Sigmoid colon (tissue), 7 donors: ENCODE measurements around the gene TBC1D1. TPM values are rescaled to one million over a fixed set of nuclear protein-coding genes. Genes with fewer than 3 reads are reported as not detected.

ENCODE experiments used
- DNase-seq: peaks from one replicate; pipeline ENCODE4 v3.0.0-alpha.2; 2019
- H3K27ac ChIP-seq, 4 donors: fragments of 200-600 bp; sonication (generic); one replicate each; pipeline ENCODE4 v1.5.1; 2016 to 2019; ENCODE audit warnings: mild to moderate bottlenecking in 1 of 4
- H3K27me3 ChIP-seq, 3 donors: fragments of 200-600 bp; sonication (generic); one replicate each; pipeline ENCODE4 v1.5.1; 2019; ENCODE audit warnings: mild to moderate bottlenecking in 1 of 3
- H3K36me3 ChIP-seq, 4 donors: fragments of 200-600 bp; sonication (generic); one replicate each; pipeline ENCODE4 v1.5.1; 2016 to 2019
- H3K4me1 ChIP-seq, 4 donors: fragments of 200-600 bp; sonication (generic); one replicate each; pipeline ENCODE4 v1.5.1; 2017 to 2019
- H3K4me3 ChIP-seq, 4 donors: fragments of 200-600 bp; sonication (generic); one replicate each; pipeline ENCODE4 v1.5.1; 2017 to 2019; ENCODE audit warnings: mild to moderate bottlenecking in 2 of 4, moderate library complexity in 1 of 4
- H3K9me3 ChIP-seq, 4 donors: fragments of 200-600 bp in 3 of 4; sonication (generic) in 3 of 4; one replicate each; pipeline versions ENCODE4 v1.5.1 to v1.6.1; 2013 to 2019
- CTCF ChIP-seq, 4 experiments: fragments of 450-650 bp in 3 of 4; fragments of 200-600 bp in 1 of 4; IDR thresholded peaks; one replicate each; pipeline ENCODE4 v1.5.1; 2016 to 2019; ENCODE audit warnings: antibody characterized with exemption in 4 of 4, mild to moderate bottlenecking in 3 of 4, moderate library complexity in 2 of 4
- EP300 ChIP-seq, 4 donors: sonication (generic); formaldehyde crosslinking; IDR thresholded peaks; one replicate each; pipeline ENCODE4 v1.6.1; 2017; ENCODE audit warnings: antibody characterized with exemption in 4 of 4
- POLR2A ChIP-seq, 2 donors: fragments of 450-650 bp; IDR thresholded peaks; one replicate each; pipeline ENCODE4 v1.6.1; 2016; ENCODE audit warnings: antibody characterized with exemption in 2 of 2, mild to moderate bottlenecking in 2 of 2, moderate library complexity in 2 of 2
- POLR2AphosphoS5 ChIP-seq, 4 donors: sonication (generic); formaldehyde crosslinking; IDR thresholded peaks; one replicate each; pipeline ENCODE4 v1.6.1; 2017; ENCODE audit warnings: antibody characterized with exemption in 4 of 4
- WGBS, 2 donors: extraction: QIAGEN DNeasy Blood & Tissue Kit; methylation state at CpG; one replicate each; pipeline ENCODE4 v1.1.7; 2013; 5-methylcytosine and 5-hydroxymethylcytosine counted together
- intact Hi-C: fragments of 100-400 bp; cut with DNase I; formaldehyde crosslinking; loops from one replicate; pipeline ENCODE4 v1.15.1; 2023
- polyA plus RNA-seq, 3 donors: library from polyadenylated mRNA; stranded (reverse); fragments of 200-250 nt; gene quantifications; one replicate each; pipeline ENCODE4 v1.2.3, GENCODE V29; 2013
- total RNA-seq, 4 donors: library from RNA; depleted of rRNA; stranded (reverse); fragments of >200 nt; gene quantifications; one replicate each; pipeline ENCODE4 v1.1.0, GENCODE V29; 2016
- donor health status: healthy with polysubstance abuse.
- donor health status: Bipolar disorder and iron deficiency.
- donor health status: healthy.

The TBC1D1 gene
- total and polyA plus RNA-seq, 7 donors = 31.2 to 450 (median 253) TPM

- H3K27ac ChIP-seq = peak overlapping the region in 1 of 4 donors; percentile 73
- WGBS, 2 donors = 95% methylated on average over 6 of the region's 6 CpGs
- H3K27me3 ChIP-seq = no peaks in the 10 kb centered on the region
- no peaks in the 10 kb centered on the region for H3K36me3 ChIP-seq
- intact Hi-C loops = no loop called here
- H3K4me3 ChIP-seq = no peak overlapping the region
- H3K4me1 ChIP-seq = peaks cover 0 to 43% (median 12%) of the 10 kb centered on the region in 4 donors
- TF ChIP-seq CTCF (IDR thresholded peaks at IDR 0.05) (no peak), EP300 (IDR thresholded peaks at IDR 0.05) (no peak), POLR2AphosphoS5 (IDR thresholded peaks at IDR 0.05) (no peak)
- no peak for DNase-seq
- no peaks in the 10 kb centered on the region for H3K9me3 ChIP-seq
Measured at GRCh38 chr4:38151873-38152272, 261.0 kb downstream of the TBC1D1 start.

- peaks cover 0 to 43% (median 12%) of the 10 kb centered on the region in 4 donors for H3K4me1 ChIP-seq
- no peak overlapping the region for H3K4me3 ChIP-seq
- no peak for TF ChIP-seq CTCF (IDR thresholded peaks at IDR 0.05)
- TF ChIP-seq POLR2A (IDR thresholded peaks at IDR 0.05) = no peak
- TF ChIP-seq EP300 (IDR thresholded peaks at IDR 0.05) = no peak
- no peak for TF ChIP-seq POLR2AphosphoS5 (IDR thresholded peaks at IDR 0.05)
- H3K27me3 ChIP-seq = no peaks in the 10 kb centered on the region
- 82 to 91% methylated on average over 1 of the region's 1 CpG for WGBS, 2 donors
- intact Hi-C loops = no loop called here
- peak overlapping the region in 1 of 4 donors; percentile 73 for H3K27ac ChIP-seq
- H3K9me3 ChIP-seq = no peaks in the 10 kb centered on the region
- DNase-seq = no peak
- no peaks in the 10 kb centered on the region for H3K36me3 ChIP-seq
Measured at GRCh38 chr4:38152305-38152704, 261.4 kb downstream of the TBC1D1 start.

GRCh38 chr4:38152721-38153386, 262.0 kb downstream of the TBC1D1 start:
- TF ChIP-seq EP300 (IDR thresholded peaks at IDR 0.05) (no peak), POLR2AphosphoS5 (IDR thresholded peaks at IDR 0.05) (no peak), POLR2A (IDR thresholded peaks at IDR 0.05) (no peak), CTCF (IDR thresholded peaks at IDR 0.05) (no peak)
- intact Hi-C loops = no loop called here
- Histone ChIP-seq H3K4me1 (peaks cover 0 to 43% (median 12%) of the 10 kb centered on the region in 4 donors), H3K36me3 (no peaks in the 10 kb centered on the region), H3K9me3 (no peaks in the 10 kb centered on the region), H3K27ac (peak overlapping the region in 1 of 4 donors; percentile 73), H3K4me3 (no peak overlapping the region), H3K27me3 (no peaks in the 10 kb centered on the region)
- 90% methylated on average over 7 of the region's 7 CpGs for WGBS, 2 donors
- no peak for DNase-seq

- H3K4me1 ChIP-seq = peaks cover 0 to 43% (median 12%) of the 10 kb centered on the region in 4 donors
- WGBS, 2 donors = 80 to 86% methylated on average over 2 of the region's 2 CpGs
- no peak for TF ChIP-seq EP300 (IDR thresholded peaks at IDR 0.05)
- TF ChIP-seq CTCF (IDR thresholded peaks at IDR 0.05) = no peak
- TF ChIP-seq POLR2AphosphoS5 (IDR thresholded peaks at IDR 0.05) = no peak
- TF ChIP-seq POLR2A (IDR thresholded peaks at IDR 0.05) = no peak
Measured at GRCh38 chr4:38153387-38153760, 262.5 kb downstream of the TBC1D1 start.

GRCh38 chr4:38154252-38154651, 263.4 kb downstream of the TBC1D1 start:
- H3K4me1 ChIP-seq = peaks cover 0 to 42% (median 12%) of the 10 kb centered on the region in 4 donors

More at GRCh38 chr4:38153387-38153760, 262.5 kb downstream of the TBC1D1 start:
- no peak overlapping the region for H3K27ac ChIP-seq
- intact Hi-C loops = no loop called here
- no peaks in the 10 kb centered on the region for H3K36me3 ChIP-seq
- no peaks in the 10 kb centered on the region for H3K27me3 ChIP-seq
- no peak for DNase-seq
- no peaks in the 10 kb centered on the region for H3K9me3 ChIP-seq
- H3K4me3 ChIP-seq = no peak overlapping the region

More at GRCh38 chr4:38154252-38154651, 263.4 kb downstream of the TBC1D1 start:
- no peaks in the 10 kb centered on the region for H3K9me3 ChIP-seq
- no peaks in the 10 kb centered on the region for H3K36me3 ChIP-seq
- TF ChIP-seq CTCF (IDR thresholded peaks at IDR 0.05) (no peak), POLR2A (IDR thresholded peaks at IDR 0.05) (no peak), EP300 (IDR thresholded peaks at IDR 0.05) (no peak), POLR2AphosphoS5 (IDR thresholded peaks at IDR 0.05) (no peak)
- H3K27me3 ChIP-seq = no peaks in the 10 kb centered on the region
- H3K4me3 ChIP-seq = no peak overlapping the region
- 28 to 37% methylated on average over 5 of the region's 5 CpGs for WGBS, 2 donors
- DNase-seq = no peak
- H3K27ac ChIP-seq = peak overlapping the region in 2 of 4 donors; percentile 49 to 64
- intact Hi-C loops = no loop called here
